GM13976 (cell line): Measurements from ENCODE around the gene OSCP1.
A peak's percentile ranks its signal among the peaks of the same experiment; 100 is the strongest.

Source experiments
- DNase-seq: peaks from one replicate; pipeline ENCODE4 v3.0.0; 2012; ENCODE audit warnings: low spot score
- CTCF ChIP-seq: IDR thresholded peaks from 2 replicates; pipeline ENCODE4 v1.5.1; 2012; ENCODE audit warnings: borderline replicate concordance, mild to moderate bottlenecking; ENCODE audit not compliant: insufficient read depth; ENCODE audit errors: extremely low read depth, missing control alignments, control extremely low read depth
- in situ Hi-C: fragments of 300-500 bp; cut with MboI; formaldehyde crosslinking; loops from one replicate; pipeline ENCODE4 v1.12.0; 2022; ENCODE audit warnings: low sequenced_read_pairs, mixed read lengths, inconsistent platforms; ENCODE audit not compliant: unreplicated experiment

Gene OSCP1

GRCh38 chr1:36438715-36439114, 11.5 kb downstream of the OSCP1 start:
- DNase-seq, result no peak
- no peak for TF ChIP-seq CTCF
- in situ Hi-C loops, result no loop called here

- in situ Hi-C loops, result no loop called here
- no peak for TF ChIP-seq CTCF
- DNase-seq, result no peak
Measured at GRCh38 chr1:36436821-36437220, 13.4 kb downstream of the OSCP1 start.

GRCh38 chr1:36433102-36433501, 17.1 kb downstream of the OSCP1 start:
- no peak for TF ChIP-seq CTCF
- no peak for DNase-seq
- in situ Hi-C loops, result no loop called here

GRCh38 chr1:36432616-36433015, 17.6 kb downstream of the OSCP1 start:
- TF ChIP-seq CTCF, result no peak
- in situ Hi-C loops, result no loop called here
- DNase-seq, result no peak

- no peak for TF ChIP-seq CTCF
- in situ Hi-C loops, result no loop called here
- no peak for DNase-seq
Measured at GRCh38 chr1:36425791-36426190, 24.5 kb downstream of the OSCP1 start.

- DNase-seq, result no peak
- in situ Hi-C loops, result no loop called here
- no peak for TF ChIP-seq CTCF
Measured at GRCh38 chr1:36421649-36422048, 28.6 kb downstream of the OSCP1 start.

GRCh38 chr1:36420836-36421317, 29.4 kb downstream of the OSCP1 start:
- peak; percentile 90 for TF ChIP-seq CTCF
- DNase-seq, result peak; percentile 84
- in situ Hi-C loops, result no loop called here
